D721Med (cell line): ENCODE measurements around the gene PPFIA2.

Experiments used
- DNase-seq: peaks from one replicate; pipeline ENCODE4 v3.0.0; 2011; ENCODE audit warnings: low spot score; ENCODE audit not compliant: insufficient read length
- FAIRE-seq: peaks from 2 replicates; lab custom pipeline; 2011; peaks lifted over from hg19 to GRCh38; lab: Jason Lieb, UNC
- TF ChIP-seq, protein P1 (sequence below): IDR thresholded peaks from 2 replicates; pipeline ENCODE4 v1.5.1; 2012; ENCODE audit warnings: mild to moderate bottlenecking, control low read depth; ENCODE audit not compliant: insufficient read depth; ENCODE audit errors: missing control alignments

Gene PPFIA2

DNA sequence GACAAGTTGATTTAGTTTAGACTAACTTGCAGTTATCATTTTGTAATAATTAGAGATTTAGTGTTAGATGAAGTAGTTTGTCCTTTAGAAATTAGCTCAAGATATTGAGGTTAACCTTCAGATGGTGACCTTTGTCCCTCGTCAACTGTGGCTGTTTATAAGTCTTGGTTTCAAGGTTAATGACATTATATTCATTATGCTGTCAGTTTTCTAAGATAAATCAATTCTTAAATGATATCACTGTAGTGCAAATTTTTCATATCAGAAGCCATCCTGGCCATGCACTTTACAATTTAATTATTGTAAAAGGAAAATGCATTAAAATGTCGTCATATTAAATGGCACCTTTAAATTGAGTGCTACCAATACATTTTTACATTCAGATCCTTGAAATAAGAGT, 19.6 kb upstream of the PPFIA2 start:
- TF ChIP-seq, protein P1, sequence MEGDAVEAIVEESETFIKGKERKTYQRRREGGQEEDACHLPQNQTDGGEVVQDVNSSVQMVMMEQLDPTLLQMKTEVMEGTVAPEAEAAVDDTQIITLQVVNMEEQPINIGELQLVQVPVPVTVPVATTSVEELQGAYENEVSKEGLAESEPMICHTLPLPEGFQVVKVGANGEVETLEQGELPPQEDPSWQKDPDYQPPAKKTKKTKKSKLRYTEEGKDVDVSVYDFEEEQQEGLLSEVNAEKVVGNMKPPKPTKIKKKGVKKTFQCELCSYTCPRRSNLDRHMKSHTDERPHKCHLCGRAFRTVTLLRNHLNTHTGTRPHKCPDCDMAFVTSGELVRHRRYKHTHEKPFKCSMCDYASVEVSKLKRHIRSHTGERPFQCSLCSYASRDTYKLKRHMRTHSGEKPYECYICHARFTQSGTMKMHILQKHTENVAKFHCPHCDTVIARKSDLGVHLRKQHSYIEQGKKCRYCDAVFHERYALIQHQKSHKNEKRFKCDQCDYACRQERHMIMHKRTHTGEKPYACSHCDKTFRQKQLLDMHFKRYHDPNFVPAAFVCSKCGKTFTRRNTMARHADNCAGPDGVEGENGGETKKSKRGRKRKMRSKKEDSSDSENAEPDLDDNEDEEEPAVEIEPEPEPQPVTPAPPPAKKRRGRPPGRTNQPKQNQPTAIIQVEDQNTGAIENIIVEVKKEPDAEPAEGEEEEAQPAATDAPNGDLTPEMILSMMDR = no peak
- DNase-seq = no peak
- peak; percentile 80 for FAIRE-seq

DNA sequence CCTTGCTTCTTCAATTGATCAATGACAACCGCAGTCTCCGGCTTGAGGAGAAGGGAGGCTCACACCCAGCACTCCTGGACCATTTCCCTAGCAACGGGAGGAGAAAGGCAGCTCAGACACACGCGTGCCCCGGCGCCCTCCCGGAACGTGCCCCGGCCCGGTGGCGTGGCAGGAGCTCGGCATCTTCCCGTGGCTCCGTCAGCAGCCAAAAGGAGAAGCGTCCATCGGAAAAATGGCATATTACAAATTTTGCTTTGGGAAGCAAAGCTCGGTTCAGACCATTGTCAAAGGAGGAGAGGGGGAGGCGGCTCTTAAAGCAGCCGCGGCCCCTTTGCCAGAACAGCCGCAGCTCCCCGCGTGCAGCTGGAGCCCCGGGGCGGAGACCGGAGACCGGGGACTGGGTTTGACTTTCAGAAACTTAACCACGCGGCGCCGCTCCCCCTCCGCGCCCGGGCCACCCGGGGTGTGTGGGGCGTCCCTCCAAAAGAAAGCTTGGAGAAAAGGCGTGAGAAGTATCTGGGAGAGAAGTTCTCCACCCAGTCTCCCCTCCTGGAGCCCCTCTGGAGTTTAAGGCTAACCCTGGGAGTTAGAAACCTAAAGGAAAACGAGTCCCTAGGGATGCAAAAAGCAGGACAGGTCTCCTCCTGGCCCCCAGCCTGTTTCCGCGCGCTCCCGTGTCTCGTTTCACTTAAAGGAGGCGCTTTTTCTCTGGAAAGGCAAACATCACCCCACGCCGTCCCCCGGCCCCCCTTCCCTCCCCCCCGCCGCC, 545 bp downstream of the PPFIA2 start:
- TF ChIP-seq, protein P1 = no peak
- no peak for FAIRE-seq
- DNase-seq = peak; percentile 18

DNA sequence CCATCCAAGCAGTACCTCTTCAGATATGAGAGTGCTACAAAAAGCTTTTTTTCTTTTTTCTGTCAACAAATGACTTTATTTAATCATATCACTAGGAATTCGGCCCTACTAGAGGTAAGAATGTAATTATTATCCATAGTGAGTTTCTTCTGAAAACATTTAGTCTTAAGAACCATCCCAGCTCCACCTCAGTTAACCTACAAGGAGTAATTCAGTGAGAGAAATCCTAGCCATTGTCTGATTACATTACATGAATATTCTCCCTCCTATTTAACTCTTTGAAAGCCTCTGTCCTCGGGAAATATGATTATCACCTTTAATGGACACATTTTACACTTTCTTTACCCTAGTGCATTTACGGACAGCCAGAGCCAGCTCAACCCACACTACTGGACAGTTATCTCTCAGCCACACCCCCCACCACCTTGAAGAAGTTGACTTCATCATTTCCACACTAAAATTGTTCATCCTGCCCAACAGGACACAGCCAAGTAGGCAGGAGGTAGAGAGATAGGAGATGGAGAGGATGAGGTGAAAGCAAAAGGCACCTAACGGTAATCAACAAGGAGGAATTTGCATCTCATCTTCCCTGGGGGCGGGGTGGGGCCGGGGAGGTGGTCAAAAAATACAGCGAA, 1.3 kb downstream of the PPFIA2 start:
- TF ChIP-seq, protein P1 = no peak
- DNase-seq = no peak
- no peak for FAIRE-seq

DNA sequence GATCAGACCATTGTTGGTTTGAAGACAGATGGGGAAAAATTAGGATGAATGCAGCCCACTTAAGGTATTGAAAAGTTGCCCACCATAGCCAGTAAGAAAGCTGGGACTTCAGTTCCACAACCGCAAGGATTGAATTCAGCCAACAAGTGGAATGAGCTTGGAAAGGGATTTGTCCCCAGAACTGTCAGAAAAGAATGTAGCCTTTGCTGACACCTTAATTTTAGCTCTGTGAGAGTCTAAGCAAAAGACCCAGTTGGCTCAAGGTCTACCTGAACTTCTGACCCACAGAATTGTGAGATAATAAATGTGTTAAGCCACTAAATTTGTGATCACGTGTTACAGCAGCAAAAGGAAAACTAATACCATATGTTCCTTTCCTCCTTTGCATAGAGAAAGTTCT, 29.4 kb downstream of the PPFIA2 start:
- TF ChIP-seq, protein P1 = no peak
- DNase-seq (no peak), FAIRE-seq (no peak)

DNA sequence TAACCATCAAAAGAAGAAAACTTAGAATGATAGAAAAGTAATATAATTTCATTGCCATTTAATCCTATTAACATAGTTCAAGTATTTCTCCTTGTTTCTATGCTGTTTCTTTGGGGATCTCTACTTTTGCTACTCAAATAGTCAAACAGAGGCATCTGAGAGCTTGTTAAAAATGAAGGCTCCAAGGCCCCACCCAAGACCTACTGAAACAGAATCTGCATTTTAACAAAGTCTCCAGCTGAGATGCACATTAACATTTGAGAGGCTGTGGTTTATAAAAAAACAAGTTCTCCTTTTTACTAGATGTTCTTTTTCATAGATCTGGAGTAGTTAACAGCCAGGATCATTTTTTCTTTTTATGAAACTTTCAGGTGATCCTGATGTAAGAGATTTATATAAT, 31.8 kb downstream of the PPFIA2 start:
- DNase-seq = no peak
- TF ChIP-seq, protein P1 = no peak
- no peak for FAIRE-seq

DNA sequence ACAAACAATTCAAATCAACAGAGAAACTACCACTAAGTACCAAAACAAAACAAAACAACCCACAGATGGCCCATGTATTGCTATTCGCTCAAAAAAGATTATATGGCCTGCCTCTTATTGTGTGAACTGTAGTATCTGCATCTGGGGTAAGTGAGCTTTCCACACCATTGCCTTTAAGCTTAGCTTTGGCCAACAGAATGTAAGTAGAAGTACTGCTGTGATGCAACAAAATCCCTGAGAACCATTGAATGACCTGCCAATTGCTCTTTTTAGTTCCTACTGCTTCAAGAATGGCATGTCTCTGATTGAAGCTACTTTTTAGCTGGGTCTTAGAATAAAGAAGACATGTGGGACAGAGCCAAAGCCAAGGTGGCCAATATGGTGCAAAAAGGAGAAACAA, 32.5 kb downstream of the PPFIA2 start:
- FAIRE-seq = peak; percentile 25
- DNase-seq = no peak
- TF ChIP-seq, protein P1 = no peak

- DNase-seq = no peak
- peak; percentile 92 for FAIRE-seq
- TF ChIP-seq, protein P1 = no peak
Measured at GRCh38 chr12:81723361-81723760, 35.8 kb downstream of the PPFIA2 start.
